Testis (tissue), 2 donors: ENCODE results near the gene CEP131.

ENCODE experiments used
- POLR2A ChIP-seq: fragments of 450-650 bp; IDR thresholded peaks from one replicate; pipeline ENCODE4 v1.6.1; 2017; ENCODE audit warnings: antibody characterized with exemption, mild to moderate bottlenecking, moderate library complexity
- TF ChIP-seq, protein P1 (sequence below), 3 experiments: fragments of 450-650 bp in 2 of 3; fragments of 200-600 bp in 1 of 3; sonication (generic) in 1 of 3; IDR thresholded peaks; one replicate each; pipeline ENCODE4 v1.5.1; 2016 to 2019; ENCODE audit warnings: antibody characterized with exemption in 3 of 3, mild to moderate bottlenecking in 2 of 3, moderate library complexity in 1 of 3

GRCh38 chr17:81249223-81250040, 26.7 kb upstream of the CEP131 start:
- TF ChIP-seq, protein P1, sequence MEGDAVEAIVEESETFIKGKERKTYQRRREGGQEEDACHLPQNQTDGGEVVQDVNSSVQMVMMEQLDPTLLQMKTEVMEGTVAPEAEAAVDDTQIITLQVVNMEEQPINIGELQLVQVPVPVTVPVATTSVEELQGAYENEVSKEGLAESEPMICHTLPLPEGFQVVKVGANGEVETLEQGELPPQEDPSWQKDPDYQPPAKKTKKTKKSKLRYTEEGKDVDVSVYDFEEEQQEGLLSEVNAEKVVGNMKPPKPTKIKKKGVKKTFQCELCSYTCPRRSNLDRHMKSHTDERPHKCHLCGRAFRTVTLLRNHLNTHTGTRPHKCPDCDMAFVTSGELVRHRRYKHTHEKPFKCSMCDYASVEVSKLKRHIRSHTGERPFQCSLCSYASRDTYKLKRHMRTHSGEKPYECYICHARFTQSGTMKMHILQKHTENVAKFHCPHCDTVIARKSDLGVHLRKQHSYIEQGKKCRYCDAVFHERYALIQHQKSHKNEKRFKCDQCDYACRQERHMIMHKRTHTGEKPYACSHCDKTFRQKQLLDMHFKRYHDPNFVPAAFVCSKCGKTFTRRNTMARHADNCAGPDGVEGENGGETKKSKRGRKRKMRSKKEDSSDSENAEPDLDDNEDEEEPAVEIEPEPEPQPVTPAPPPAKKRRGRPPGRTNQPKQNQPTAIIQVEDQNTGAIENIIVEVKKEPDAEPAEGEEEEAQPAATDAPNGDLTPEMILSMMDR (IDR thresholded peaks at IDR 0.05): no peak
- no peak for TF ChIP-seq POLR2A
